Ishikawa (cell line): ENCODE data around the gene RIIAD1.

Experiments used
- YY1 ChIP-seq: IDR thresholded peaks from 2 replicates; pipeline ENCODE4 v1.6.1; 2012; ENCODE audit warnings: low read depth
- TF ChIP-seq, protein P1 (sequence below): IDR thresholded peaks from 2 replicates; pipeline ENCODE4 v1.6.1; 2012

- no peak for TF ChIP-seq YY1
- TF ChIP-seq, protein P1, sequence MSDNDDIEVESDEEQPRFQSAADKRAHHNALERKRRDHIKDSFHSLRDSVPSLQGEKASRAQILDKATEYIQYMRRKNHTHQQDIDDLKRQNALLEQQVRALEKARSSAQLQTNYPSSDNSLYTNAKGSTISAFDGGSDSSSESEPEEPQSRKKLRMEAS = no peak
Measured at GRCh38 chr1:151741516-151741915, 20.2 kb downstream of the RIIAD1 start.
